ENCODE measurements around the gene STING1. TPM values are rescaled to one million over a fixed set of nuclear protein-coding genes. Genes with fewer than 3 reads are reported as not detected.
A peak's percentile ranks its signal among the peaks of the same experiment; 100 is the strongest.

Gene STING1
- total RNA-seq, 2 donors from 2014 or later: 6.7 to 24.4 TPM

GRCh38 chr5:139472386-139473030, 10.1 kb downstream of the STING1 start:
- Histone ChIP-seq H3K4me3 (no peak overlapping the region), H3K36me3 (replicated peaks in 1 of 2; ENCODE audit: insufficient read depth in 1 of 2, low read depth in 2 of 2) (no peaks in the 10 kb centered on the region), H3K9me3 (no peaks in the 10 kb centered on the region), H3K27ac (no peak overlapping the region), H3K27me3 (no peaks in the 10 kb centered on the region), H3K4me1 (no peaks in the 10 kb centered on the region)
- intact Hi-C loops (cut with DNase I): no loop called here
- 81 to 87% methylated on average over 11 to 13 of the region's 15 CpGs for WGBS, 2 donors
- DNase-seq: no peak
- no peak for ATAC-seq
- no peak for TF ChIP-seq CTCF (IDR thresholded peaks at IDR 0.05)

GRCh38 chr5:139470821-139471300, 11.7 kb downstream of the STING1 start, which contains the start of gene SMIM33:
Gene SMIM33, plus strand, starts transcription at chr5:139471004. Its CDS starts 118 bp downstream, at chr5:139471122.
- no peak within 1 kb of the TSS for H3K27ac ChIP-seq
- no peaks in the 10 kb centered on the region for H3K4me1 ChIP-seq
- H3K9me3 ChIP-seq: no peaks in the 10 kb centered on the region
- no peak for TF ChIP-seq CTCF (IDR thresholded peaks at IDR 0.05)
- no peak for TF ChIP-seq POLR2A (IDR thresholded peaks at IDR 0.05)
- DNase-seq: no peak
- H3K4me3 ChIP-seq: no peak within 1 kb of the TSS
- H3K36me3 ChIP-seq (replicated peaks in 1 of 2; ENCODE audit: insufficient read depth in 1 of 2, low read depth in 2 of 2): no peaks in the 10 kb centered on the region
- no peak for ATAC-seq
- no peaks in the 10 kb centered on the region for H3K27me3 ChIP-seq
- 43 to 84% methylated on average over 7 to 9 of the region's 9 CpGs for WGBS, 2 donors
- intact Hi-C loops (cut with DNase I): no loop called here

DNA sequence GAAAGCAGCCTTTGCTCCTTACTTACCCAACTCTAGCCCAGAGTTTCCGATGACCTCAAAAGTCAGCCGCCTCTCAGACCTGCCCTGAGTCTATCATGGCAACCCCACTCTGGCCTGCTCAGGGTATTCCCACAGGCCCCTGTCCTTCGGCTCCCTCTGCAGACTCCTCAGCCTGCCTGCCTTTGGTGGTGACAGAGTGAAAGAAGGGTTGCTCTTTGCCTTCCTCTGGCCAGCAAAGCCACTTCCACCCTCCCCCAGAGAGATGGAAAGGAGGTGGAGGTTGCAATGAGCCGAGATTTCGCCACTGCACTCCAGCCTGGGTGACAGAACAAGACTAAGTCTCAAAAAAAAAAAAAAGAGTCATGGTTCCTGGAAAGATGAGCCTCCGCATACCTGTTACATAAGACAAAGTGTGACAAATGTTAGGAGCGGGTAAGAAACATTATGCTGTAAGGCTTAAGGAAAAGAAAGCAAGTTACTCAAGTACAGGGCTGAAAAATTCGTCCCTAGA, 14.1 kb downstream of the STING1 start:
- TF ChIP-seq CTCF (IDR thresholded peaks at IDR 0.05) (no peak), POLR2A (IDR thresholded peaks at IDR 0.05) (no peak)
- no peaks in the 10 kb centered on the region for H3K9me3 ChIP-seq
- no peak overlapping the region for H3K4me3 ChIP-seq
- no peak for ATAC-seq
- DNase-seq: no peak
- no peaks in the 10 kb centered on the region for H3K4me1 ChIP-seq
- H3K27ac ChIP-seq: no peak overlapping the region
- WGBS, 2 donors: 62 to 83% methylated on average over 8 of the region's 8 CpGs
- intact Hi-C loops (cut with DNase I): no loop called here
- no peaks in the 10 kb centered on the region for H3K36me3 ChIP-seq (replicated peaks in 1 of 2; ENCODE audit: insufficient read depth in 1 of 2, low read depth in 2 of 2)
- no peaks in the 10 kb centered on the region for H3K27me3 ChIP-seq

DNA sequence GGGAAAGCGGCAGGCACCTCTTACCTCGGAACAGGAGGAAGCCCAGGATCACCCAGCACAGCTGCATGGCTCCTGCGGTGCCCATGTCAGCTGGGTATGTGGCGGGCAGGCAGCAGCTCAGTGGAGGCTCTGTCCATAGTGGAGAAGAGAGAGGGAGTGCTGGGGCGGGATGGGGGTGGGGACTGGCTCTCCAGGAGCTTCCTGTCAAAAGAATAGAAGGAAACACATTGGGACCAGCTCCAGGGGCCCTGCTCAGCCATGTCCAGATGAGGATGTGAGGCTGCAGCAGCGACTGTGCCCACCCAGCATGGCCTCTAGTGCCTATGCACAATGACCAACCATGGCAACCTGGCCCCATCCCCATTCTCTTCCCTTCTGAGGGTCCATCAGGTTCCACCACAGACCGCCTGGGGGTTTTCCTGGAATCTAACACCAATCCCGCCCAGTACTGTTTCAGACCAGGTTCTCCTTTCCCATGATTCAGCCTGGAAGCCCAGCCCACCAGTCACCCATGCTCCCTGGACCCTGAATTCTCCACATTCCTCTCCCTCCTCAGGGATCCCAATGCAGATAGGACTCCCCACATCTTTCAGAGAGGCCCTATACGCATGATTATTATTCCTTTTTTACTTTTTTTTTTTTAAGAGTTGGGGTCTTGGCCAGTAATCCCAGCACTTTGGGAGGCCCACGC, 19.8 kb downstream of the STING1 start, which contains the start of gene ECSCR:
TSS of gene ECSCR (minus strand) at position 158 of the 691 bp plus-strand sequence. CDS start at position 85, 73 bp downstream.
- intact Hi-C loops (cut with DNase I): no loop called here
- peak within 1 kb of the TSS in 2 of 4 donors; percentile 36 to 43 for H3K27ac ChIP-seq
- ATAC-seq (peak; percentile 30), DNase-seq (no peak)
- TF ChIP-seq POLR2A (IDR thresholded peaks at IDR 0.05) (no peak), CTCF (IDR thresholded peaks at IDR 0.05) (no peak)
- H3K4me1 ChIP-seq: peaks cover 8% of the 10 kb centered on the region
- no peak within 1 kb of the TSS for H3K4me3 ChIP-seq
- no peaks in the 10 kb centered on the region for H3K9me3 ChIP-seq
- whole genome bisulfite sequencing, 2 donors: 79 to 88% methylated on average over 8 to 10 of the region's 10 CpGs
- H3K36me3 ChIP-seq (replicated peaks in 1 of 2; ENCODE audit: insufficient read depth in 1 of 2, low read depth in 2 of 2): no peaks in the 10 kb centered on the region
- no peaks in the 10 kb centered on the region for H3K27me3 ChIP-seq

All from body of pancreas (tissue), 4 donors.